Right renal cortex interstitium (tissue), 3 donors: ENCODE results near the gene CSF3R. TPM values are rescaled to one million over a fixed set of nuclear protein-coding genes. Genes with fewer than 3 reads are reported as not detected.

Source experiments
- DNase-seq, 3 donors: peaks; one replicate each; pipeline ENCODE4 v3.0.0-alpha.2; 2013; ENCODE audit warnings: low read depth in 3 of 3, low spot score in 2 of 3
- polyA plus RNA-seq, 3 donors: library from polyadenylated mRNA; unstranded; fragments of 120-200 nt; gene quantifications; one replicate each; pipeline ENCODE4 v1.2.1, GENCODE V29; 2013; ENCODE audit not compliant: insufficient read length in 3 of 3

The CSF3R gene
- polyA plus RNA-seq, 3 donors: 2.0 to 3.6 (median 3.3) TPM

GRCh38 chr1:36421649-36422048 lies 61.1 kb downstream of the CSF3R start:
- no peak for DNase-seq

GRCh38 chr1:36420836-36421317 lies 61.8 kb downstream of the CSF3R start:
- DNase-seq: peak; percentile 42 to 59 (median 48)

DNA sequence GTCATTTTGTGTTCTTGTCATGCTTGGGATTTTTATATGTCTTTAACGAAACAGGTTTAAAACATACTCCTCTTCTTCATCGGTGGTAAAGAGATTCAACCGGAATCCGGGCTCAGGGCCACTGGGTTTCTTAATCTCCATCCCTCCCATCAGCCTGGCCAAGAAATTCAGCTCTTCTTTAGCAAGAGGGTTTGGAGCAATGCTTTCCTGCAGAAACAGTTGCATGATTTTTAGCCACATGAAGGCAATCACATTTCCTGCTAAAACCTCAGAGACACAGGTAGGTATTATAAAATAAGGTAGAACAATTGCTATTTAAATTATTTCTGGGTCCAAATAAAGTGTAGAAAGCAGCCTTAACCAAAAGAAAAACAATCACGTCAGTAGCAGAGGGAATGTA lies 62.3 kb downstream of the CSF3R start:
- DNase-seq: no peak

DNA sequence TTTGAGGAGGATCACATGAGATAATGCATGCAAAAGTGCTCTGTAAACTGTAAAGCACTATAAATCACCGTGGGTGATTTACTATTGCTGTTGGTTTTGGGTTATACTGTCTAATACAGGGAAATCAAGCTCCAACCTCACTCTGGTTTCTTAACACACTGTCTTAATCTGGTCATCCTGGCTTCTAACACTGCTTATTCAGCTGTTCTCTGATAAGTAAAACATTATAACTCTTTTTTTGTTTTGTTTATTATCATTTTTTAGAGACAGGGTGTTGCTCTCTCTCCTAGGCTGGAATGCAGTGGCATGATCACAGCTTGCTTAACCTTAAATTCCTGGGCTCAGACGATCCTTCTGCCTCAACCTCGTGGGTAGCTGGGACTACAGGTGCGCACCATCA lies 63.1 kb downstream of the CSF3R start:
- no peak for DNase-seq

GRCh38 chr1:36419140-36419539 lies 63.6 kb downstream of the CSF3R start:
- no peak for DNase-seq

- DNase-seq: no peak
These were observed 64.8 kb downstream of the CSF3R start for GRCh38 chr1:36417931-36418330.

Other genes with a start within 250 kb of the CSF3R start
- 10 to 100 TPM; 13.9 to 21.4 (median 16.6) TPM for gene SH3D21, start 176.5 kb downstream of the CSF3R start, polyA plus RNA-seq
- gene EVA1B, start 159.3 kb downstream of the CSF3R start, polyA plus RNA-seq: 10 to 100 TPM; 35.8 to 45.9 (median 41.8) TPM
- 10 to 100 TPM; 38.5 to 46.5 (median 43.6) TPM for gene STK40, start 97.0 kb downstream of the CSF3R start, polyA plus RNA-seq
- gene LSM10, start 85.0 kb downstream of the CSF3R start, polyA plus RNA-seq: 10 to 100 TPM; 25.2 to 27.3 (median 27.3) TPM
- 10 to 100 TPM; 20.5 to 21.1 (median 21.1) TPM for gene OSCP1, start 32.5 kb downstream of the CSF3R start, polyA plus RNA-seq
- gene MRPS15, start 18.5 kb downstream of the CSF3R start, polyA plus RNA-seq: 10 to 100 TPM; 69.8 to 74.7 (median 70.3) TPM